Neural cell (in vitro differentiated cells): ENCODE measurements around the gene TOR4A. TPM values are rescaled to one million over a fixed set of nuclear protein-coding genes. Genes with fewer than 3 reads are reported as not detected.

Experiments
- H2AFZ ChIP-seq: fragments of 200-600, 300-800 bp; sonication (generic), shearing (Covaris generic); 2 replicates; pipeline ENCODE4 v1.6.0; 2014; ENCODE audit warnings: low read depth, mild to moderate bottlenecking, antibody characterized with exemption, low read length, moderate library complexity
- H3F3A ChIP-seq: fragments of 200-600 bp; shearing (Covaris generic); 2 replicates; pipeline ENCODE4 v1.6.1; 2016; ENCODE audit warnings: mild to moderate bottlenecking, moderate library complexity, mixed read lengths, antibody characterized with exemption, low read length; ENCODE audit not compliant: insufficient read depth, poor library complexity, severe bottlenecking
- H3K27ac ChIP-seq: fragments of 200-600, 300-800 bp; sonication (generic), shearing (Covaris generic); 2 replicates; pipeline ENCODE4 v1.5.1; 2014; ENCODE audit warnings: mild to moderate bottlenecking, low read length, moderate library complexity
- H3K27me3 ChIP-seq: fragments of 300-800, 200-600 bp; sonication (generic), shearing (Covaris generic); 2 replicates; pipeline ENCODE4 v1.6.0; 2014; ENCODE audit warnings: mild to moderate bottlenecking, low read depth, low read length, moderate library complexity; ENCODE audit not compliant: insufficient read depth
- H3K36me3 ChIP-seq: fragments of 300-800, 200-600 bp; sonication (generic), shearing (Covaris generic); 2 replicates; pipeline ENCODE4 v1.5.1; 2014; ENCODE audit warnings: mild to moderate bottlenecking, antibody characterized with exemption, low read length, moderate library complexity; ENCODE audit not compliant: insufficient read depth
- H3K4me2 ChIP-seq: fragments of 300-800, 200-600 bp; sonication (generic), shearing (Covaris generic); 2 replicates; pipeline ENCODE4 v1.6.0; 2014; ENCODE audit warnings: mild to moderate bottlenecking, low read length
- H3K4me3 ChIP-seq: fragments of 300-800, 200-600 bp; sonication (generic), shearing (Covaris generic); 2 replicates; pipeline ENCODE4 v1.5.1; 2014; ENCODE audit warnings: mild to moderate bottlenecking, low read length, moderate library complexity
- H3K79me2 ChIP-seq: fragments of 200-600 bp; shearing (Covaris generic); replicated peaks from 2 replicates; pipeline ENCODE4 v1.6.0; 2014; ENCODE audit warnings: mild to moderate bottlenecking, low read length, moderate library complexity; ENCODE audit not compliant: insufficient read depth
- H3K9ac ChIP-seq: fragments of 300-800, 200-600 bp; sonication (generic), shearing (Covaris generic); 2 replicates; pipeline ENCODE4 v1.6.1; 2016; ENCODE audit warnings: mild to moderate bottlenecking, low read length, mixed read lengths
- H3K9me2 ChIP-seq: fragments of 200-600 bp; shearing (Covaris generic); 2 replicates; pipeline ENCODE4 v1.6.1; 2016; ENCODE audit warnings: mild to moderate bottlenecking, low read length, mixed read lengths; ENCODE audit not compliant: insufficient read depth
- H3K9me3 ChIP-seq: fragments of 200-600, 300-800 bp; sonication (generic), shearing (Covaris generic); 2 replicates; pipeline ENCODE4 v1.6.1; 2016; ENCODE audit warnings: mild to moderate bottlenecking, mixed run types, low read length, moderate library complexity, mixed read lengths
- H4K20me1 ChIP-seq: fragments of 200-600 bp; shearing (Covaris generic); 2 replicates; pipeline ENCODE4 v1.6.1; 2016; ENCODE audit warnings: mild to moderate bottlenecking, mixed run types; ENCODE audit not compliant: insufficient read depth
- CTCF ChIP-seq: fragments of 450-650 bp; IDR thresholded peaks from 2 replicates; pipeline ENCODE4 v1.5.1; 2014; ENCODE audit warnings: antibody characterized with exemption, mild to moderate bottlenecking, moderate library complexity; ENCODE audit not compliant: poor library complexity, severe bottlenecking
- EP300 ChIP-seq: fragments of 450-650 bp; conservative IDR thresholded peaks from 2 replicates; pipeline ENCODE4 v1.6.1; 2014; ENCODE audit warnings: antibody characterized with exemption, mild to moderate bottlenecking, moderate library complexity; ENCODE audit not compliant: poor library complexity, severe bottlenecking
- EZH2 ChIP-seq: fragments of 200-600, 300-800 bp; shearing (Covaris generic), sonication (generic); IDR thresholded peaks from 2 replicates; pipeline ENCODE4 v1.6.1; 2014; ENCODE audit warnings: antibody characterized with exemption, low read length, borderline replicate concordance, mild to moderate bottlenecking; ENCODE audit not compliant: insufficient read depth, poor library complexity, severe bottlenecking
- MXI1 ChIP-seq: fragments of 450-650 bp; conservative IDR thresholded peaks from 2 replicates; pipeline ENCODE4 v1.6.1; 2014; ENCODE audit warnings: antibody characterized with exemption, mild to moderate bottlenecking; ENCODE audit not compliant: poor library complexity, severe bottlenecking
- POLR2AphosphoS5 ChIP-seq: IDR thresholded peaks from 2 replicates; pipeline ENCODE4 v1.6.1; 2012
- RAD21 ChIP-seq: fragments of 450-650 bp; conservative IDR thresholded peaks from 2 replicates; pipeline ENCODE4 v1.6.1; 2014; ENCODE audit warnings: antibody characterized with exemption, mild to moderate bottlenecking, moderate library complexity
- REST ChIP-seq: IDR thresholded peaks from 2 replicates; pipeline ENCODE4 v1.6.1; 2012; ENCODE audit warnings: borderline replicate concordance
- SMC3 ChIP-seq: fragments of 450-650 bp; conservative IDR thresholded peaks from 2 replicates; pipeline ENCODE4 v1.6.1; 2014; ENCODE audit warnings: antibody characterized with exemption, mild to moderate bottlenecking, moderate library complexity; ENCODE audit not compliant: poor library complexity
- TAF1 ChIP-seq: IDR thresholded peaks from 2 replicates; pipeline ENCODE4 v1.6.1; 2012; ENCODE audit warnings: low read depth
- polyA plus RNA-seq: library from polyadenylated mRNA; depleted of rRNA; stranded (reverse); fragments of >200 nt; gene quantifications from 2 replicates; pipeline ENCODE4 v1.2.3, GENCODE V29; 2014

TOR4A gene
- polyA plus RNA-seq, 1 donor from 2014 or later, result 0.50 TPM

GRCh38 chr9:137314561-137315560 is 37.3 kb downstream of the TOR4A start:
- Histone ChIP-seq H3K9ac (no peak overlapping the region), H3K4me2 (no peak overlapping the region), H3K27ac (no peak overlapping the region), H2AFZ (no peak overlapping the region), H3K9me2 (no peaks in the 10 kb centered on the region), H3K27me3 (no peaks in the 10 kb centered on the region), H4K20me1 (no peaks in the 10 kb centered on the region), H3F3A (no peaks in the 10 kb centered on the region), H3K36me3 (no peaks in the 10 kb centered on the region), H3K4me3 (no peak overlapping the region), H3K79me2 (no peaks in the 10 kb centered on the region), H3K9me3 (no peaks in the 10 kb centered on the region)
- TF ChIP-seq POLR2AphosphoS5 (no peak), SMC3 (no peak), EZH2 (no peak), EP300 (no peak), CTCF (no peak), TAF1 (no peak), MXI1 (no peak), RAD21 (no peak), REST (no peak)

GRCh38 chr9:137315581-137316011 is 38.1 kb downstream of the TOR4A start:
- peak overlapping the region; percentile 13 for H3K4me3 ChIP-seq
- TF ChIP-seq EZH2 (no peak), RAD21 (no peak), EP300 (no peak), MXI1 (no peak), TAF1 (no peak), REST (no peak), CTCF (no peak), SMC3 (no peak), POLR2AphosphoS5 (no peak)
- H3K79me2 ChIP-seq, result no peaks in the 10 kb centered on the region
- H3F3A ChIP-seq, result no peaks in the 10 kb centered on the region
- no peaks in the 10 kb centered on the region for H3K27me3 ChIP-seq
- no peak overlapping the region for H3K9ac ChIP-seq
- no peaks in the 10 kb centered on the region for H3K36me3 ChIP-seq
- no peaks in the 10 kb centered on the region for H3K9me3 ChIP-seq
- no peaks in the 10 kb centered on the region for H3K9me2 ChIP-seq
- H3K27ac ChIP-seq, result no peak overlapping the region
- no peak overlapping the region for H3K4me2 ChIP-seq
- H2AFZ ChIP-seq, result no peak overlapping the region
- no peaks in the 10 kb centered on the region for H4K20me1 ChIP-seq
